LNCAP (cell line): ENCODE results near the gene PSD.

Source experiments
- TF ChIP-seq, protein P1 (sequence below): fragments of 450-650 bp; IDR thresholded peaks from 2 replicates; pipeline ENCODE4 v1.5.1; 2017; ENCODE audit warnings: mild to moderate bottlenecking

The PSD gene

DNA sequence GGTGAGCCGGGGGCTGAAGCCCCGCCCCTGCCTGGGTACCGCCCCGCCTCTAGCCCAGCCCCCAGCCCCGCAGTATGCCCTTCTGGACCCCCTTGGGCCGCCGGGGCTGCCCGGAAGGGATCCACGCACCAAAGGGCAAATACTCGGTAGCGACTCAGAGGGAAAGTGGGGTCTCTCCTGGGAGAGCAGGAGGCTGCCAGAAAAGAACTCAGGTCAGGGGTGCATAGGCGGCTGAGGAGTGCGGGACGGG is 2.8 kb upstream of the PSD start:
- TF ChIP-seq, protein P1, sequence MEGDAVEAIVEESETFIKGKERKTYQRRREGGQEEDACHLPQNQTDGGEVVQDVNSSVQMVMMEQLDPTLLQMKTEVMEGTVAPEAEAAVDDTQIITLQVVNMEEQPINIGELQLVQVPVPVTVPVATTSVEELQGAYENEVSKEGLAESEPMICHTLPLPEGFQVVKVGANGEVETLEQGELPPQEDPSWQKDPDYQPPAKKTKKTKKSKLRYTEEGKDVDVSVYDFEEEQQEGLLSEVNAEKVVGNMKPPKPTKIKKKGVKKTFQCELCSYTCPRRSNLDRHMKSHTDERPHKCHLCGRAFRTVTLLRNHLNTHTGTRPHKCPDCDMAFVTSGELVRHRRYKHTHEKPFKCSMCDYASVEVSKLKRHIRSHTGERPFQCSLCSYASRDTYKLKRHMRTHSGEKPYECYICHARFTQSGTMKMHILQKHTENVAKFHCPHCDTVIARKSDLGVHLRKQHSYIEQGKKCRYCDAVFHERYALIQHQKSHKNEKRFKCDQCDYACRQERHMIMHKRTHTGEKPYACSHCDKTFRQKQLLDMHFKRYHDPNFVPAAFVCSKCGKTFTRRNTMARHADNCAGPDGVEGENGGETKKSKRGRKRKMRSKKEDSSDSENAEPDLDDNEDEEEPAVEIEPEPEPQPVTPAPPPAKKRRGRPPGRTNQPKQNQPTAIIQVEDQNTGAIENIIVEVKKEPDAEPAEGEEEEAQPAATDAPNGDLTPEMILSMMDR: no peak

GRCh38 chr10:102420714-102421506 is 2.3 kb upstream of the PSD start, which contains the start of gene FBXL15:
Gene FBXL15, plus strand, starts transcription at chr10:102420836. Its CDS starts 294 bp downstream, at chr10:102421130.
- TF ChIP-seq, protein P1: no peak

DNA sequence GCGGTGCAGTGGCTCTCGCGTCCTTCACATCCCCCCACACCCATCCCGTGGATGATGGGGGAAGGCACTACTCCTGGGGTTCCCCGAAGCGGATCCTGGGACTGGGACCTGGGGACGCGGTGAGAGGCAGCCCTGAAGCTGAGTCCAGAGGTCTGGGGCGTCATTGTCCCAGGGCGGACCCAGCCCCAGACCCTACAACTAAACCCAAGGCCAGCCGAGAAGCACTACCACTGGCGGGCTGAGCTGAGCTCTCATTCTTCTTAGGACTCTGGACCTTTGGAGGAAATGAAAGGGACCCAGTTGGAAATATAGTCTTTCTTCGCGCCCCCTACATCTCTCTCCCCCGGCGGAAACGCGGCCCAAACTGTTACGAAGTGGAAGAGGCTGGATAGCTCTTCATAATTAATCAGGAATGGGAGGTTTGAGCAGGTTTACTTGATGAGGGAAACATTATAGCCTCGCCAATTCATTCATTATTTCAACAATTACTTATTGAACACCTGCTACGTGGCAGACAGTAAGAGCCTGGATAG is 1.7 kb upstream of the PSD start:
- TF ChIP-seq, protein P1: no peak

DNA sequence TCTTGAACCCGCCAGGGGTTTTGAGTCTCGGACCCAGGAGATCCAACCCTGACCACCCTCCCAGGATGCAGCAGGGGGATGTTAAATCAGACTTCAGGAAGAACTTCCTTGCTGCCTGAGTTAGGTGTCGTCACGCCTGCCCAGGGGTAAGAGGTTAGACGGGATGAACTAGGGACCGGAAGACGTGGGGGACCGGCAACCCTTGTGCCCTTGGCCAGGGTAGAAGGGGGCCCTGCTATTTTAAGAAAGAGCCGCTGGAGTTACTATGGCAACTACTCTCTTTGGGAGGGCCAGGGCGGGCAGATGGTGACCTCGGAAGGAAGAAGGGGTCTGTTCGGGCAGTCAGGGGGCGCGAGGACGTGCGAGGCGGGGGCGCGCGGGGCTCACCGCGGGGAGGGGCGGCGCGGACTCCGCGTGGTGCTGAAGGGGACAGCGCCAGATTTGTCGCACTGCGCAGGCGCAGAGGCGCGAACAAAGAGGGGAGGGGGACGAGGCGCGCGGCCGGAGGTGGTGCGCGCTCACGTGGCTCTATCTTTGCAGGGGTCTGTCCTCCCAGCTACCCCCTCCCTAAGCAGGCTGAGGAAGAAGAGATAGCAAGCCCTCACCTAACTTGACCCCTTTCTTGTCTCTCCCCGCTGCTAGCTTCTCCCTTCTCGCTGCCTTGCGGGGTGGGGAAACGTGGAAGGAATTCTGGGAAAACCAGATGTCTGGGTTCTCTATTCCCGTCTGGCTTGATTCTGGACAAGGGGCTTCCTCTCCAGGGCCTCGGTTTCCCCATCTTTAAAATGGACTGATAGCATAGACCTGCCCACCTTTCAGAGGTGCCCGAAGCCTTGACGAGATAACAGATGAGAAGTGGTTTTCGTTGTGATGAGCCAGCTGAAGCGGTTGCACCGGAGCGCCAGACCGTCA is 940 bp upstream of the PSD start:
- TF ChIP-seq, protein P1: no peak

DNA sequence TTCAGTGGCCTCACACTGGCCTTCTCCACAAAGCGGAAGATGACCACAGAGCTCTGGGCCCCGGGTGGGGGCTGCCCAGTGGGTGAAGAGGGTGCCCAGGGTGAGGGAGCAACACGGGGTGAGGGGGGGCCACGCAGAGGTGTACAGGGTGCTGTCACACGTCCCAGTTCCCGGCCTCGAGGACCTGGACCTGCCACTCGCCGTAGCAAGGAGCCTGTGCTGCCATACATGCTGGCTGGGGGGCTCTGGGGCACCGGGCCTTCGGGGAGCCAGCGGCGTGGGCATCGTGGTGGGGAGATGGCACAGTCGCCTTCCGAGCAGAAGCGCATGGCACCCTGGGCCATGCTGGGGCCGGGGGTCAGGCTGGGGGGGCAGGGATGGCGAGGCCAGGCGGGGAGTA is 1.9 kb downstream of the PSD start:
- TF ChIP-seq, protein P1: no peak

DNA sequence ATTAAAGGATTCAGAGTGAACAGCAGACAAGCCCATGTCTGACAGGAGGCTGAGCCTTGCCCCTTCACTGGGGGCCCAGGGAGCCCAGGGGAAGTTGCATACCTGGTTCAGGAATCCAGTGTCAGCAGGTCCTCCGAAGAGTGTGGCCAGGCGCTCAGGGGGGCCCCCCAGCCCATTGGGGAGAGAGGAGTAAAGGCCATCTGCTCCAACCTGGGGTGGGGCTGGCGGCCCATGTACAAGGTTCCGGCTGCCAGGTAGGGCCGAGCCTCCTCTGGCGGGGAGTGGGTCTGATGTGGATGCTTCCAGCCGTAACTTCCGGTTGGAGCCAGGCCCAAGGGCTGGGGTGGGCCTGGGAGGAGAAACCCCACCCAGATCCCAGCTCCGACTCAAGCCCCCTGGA is 2.3 kb downstream of the PSD start:
- TF ChIP-seq, protein P1: no peak

GRCh38 chr10:102414749-102415148 is 3.8 kb downstream of the PSD start:
- TF ChIP-seq, protein P1: no peak
